OCI-LY1 (cell line): ENCODE measurements around the gene PTPRN2.

ENCODE experiments used
- H2AFZ ChIP-seq: fragments of 200-600 bp; sonication (generic), shearing (Covaris generic); 2 replicates; pipeline ENCODE4 v1.6.0; 2014; ENCODE audit warnings: antibody characterized with exemption, mild to moderate bottlenecking, low read length
- H3F3A ChIP-seq: fragments of 200-600 bp; sonication (generic), shearing (Covaris generic); 2 replicates; pipeline ENCODE4 v1.6.0; 2014; ENCODE audit warnings: mild to moderate bottlenecking, antibody characterized with exemption, low read length, moderate library complexity; ENCODE audit not compliant: insufficient read depth
- H3K27ac ChIP-seq: fragments of 200-600 bp; sonication (generic); 2 replicates; pipeline ENCODE4 v1.5.1; 2014; ENCODE audit warnings: low read length, mixed run types, mild to moderate bottlenecking, low read depth; ENCODE audit not compliant: poor library complexity, severe bottlenecking
- H3K27me3 ChIP-seq: fragments of 200-600 bp; sonication (generic); 2 replicates; pipeline ENCODE4 v1.6.0; 2014; ENCODE audit warnings: antibody characterized with exemption, mild to moderate bottlenecking, low read length, moderate library complexity; ENCODE audit not compliant: insufficient read depth
- H3K36me3 ChIP-seq: fragments of 200-600 bp; sonication (generic); 2 replicates; pipeline ENCODE4 v1.6.1; 2014; ENCODE audit warnings: mild to moderate bottlenecking, antibody characterized with exemption, low read length, moderate library complexity, mixed read lengths; ENCODE audit not compliant: insufficient read depth
- H3K4me1 ChIP-seq: fragments of 200-600 bp; sonication (generic); 2 replicates; pipeline ENCODE4 v1.5.1; 2014; ENCODE audit warnings: mild to moderate bottlenecking, low read length, moderate library complexity; ENCODE audit not compliant: insufficient read depth, severe bottlenecking
- H3K4me2 ChIP-seq: fragments of 200-600 bp; sonication (generic), shearing (Covaris generic); 2 replicates; pipeline ENCODE4 v1.6.1; 2014; ENCODE audit warnings: low read length
- H3K4me3 ChIP-seq: fragments of 200-600 bp; sonication (generic); 2 replicates; pipeline ENCODE4 v1.5.1; 2014; ENCODE audit warnings: low read length, low read depth, mild to moderate bottlenecking, mixed read lengths; ENCODE audit not compliant: poor library complexity, severe bottlenecking
- H3K79me2 ChIP-seq: fragments of 200-600 bp; shearing (Covaris generic); 2 replicates; pipeline ENCODE4 v1.6.1; 2016; ENCODE audit warnings: mixed run types, low read length, mixed read lengths; ENCODE audit not compliant: insufficient read depth
- H3K9ac ChIP-seq: fragments of 200-600 bp; sonication (generic), shearing (Covaris generic); 2 replicates; pipeline ENCODE4 v1.6.1; 2014; ENCODE audit warnings: mild to moderate bottlenecking, low read length, mixed read lengths
- H3K9me2 ChIP-seq: fragments of 200-600 bp; sonication (generic), shearing (Covaris generic); 2 replicates; pipeline ENCODE4 v1.6.1; 2014; ENCODE audit warnings: low read depth, mild to moderate bottlenecking, low read length, mixed read lengths
- H3K9me3 ChIP-seq: fragments of 200-600 bp; shearing (Covaris generic); 2 replicates; pipeline ENCODE4 v1.6.1; 2014; ENCODE audit warnings: low read length, mixed read lengths
- H4K20me1 ChIP-seq: fragments of 200-600 bp; sonication (generic), shearing (Covaris generic); 2 replicates; pipeline ENCODE4 v1.6.0; 2016; ENCODE audit warnings: mild to moderate bottlenecking, low read length; ENCODE audit not compliant: insufficient read depth
- EZH2 ChIP-seq: fragments of 200-600 bp; sonication (generic), shearing (Covaris generic); IDR thresholded peaks from 2 replicates; pipeline ENCODE4 v1.8.0; 2017; ENCODE audit warnings: borderline replicate concordance, mixed run types, mild to moderate bottlenecking, antibody characterized with exemption, low read length, moderate library complexity, mixed read lengths
- TF ChIP-seq, protein P1 (sequence below): fragments of 200-600 bp; sonication (generic), shearing (Covaris generic); IDR thresholded peaks from 2 replicates; pipeline ENCODE4 v1.5.1; 2017; ENCODE audit warnings: mild to moderate bottlenecking, antibody characterized with exemption, low read length, moderate library complexity, mixed read lengths

PTPRN2 gene

DNA sequence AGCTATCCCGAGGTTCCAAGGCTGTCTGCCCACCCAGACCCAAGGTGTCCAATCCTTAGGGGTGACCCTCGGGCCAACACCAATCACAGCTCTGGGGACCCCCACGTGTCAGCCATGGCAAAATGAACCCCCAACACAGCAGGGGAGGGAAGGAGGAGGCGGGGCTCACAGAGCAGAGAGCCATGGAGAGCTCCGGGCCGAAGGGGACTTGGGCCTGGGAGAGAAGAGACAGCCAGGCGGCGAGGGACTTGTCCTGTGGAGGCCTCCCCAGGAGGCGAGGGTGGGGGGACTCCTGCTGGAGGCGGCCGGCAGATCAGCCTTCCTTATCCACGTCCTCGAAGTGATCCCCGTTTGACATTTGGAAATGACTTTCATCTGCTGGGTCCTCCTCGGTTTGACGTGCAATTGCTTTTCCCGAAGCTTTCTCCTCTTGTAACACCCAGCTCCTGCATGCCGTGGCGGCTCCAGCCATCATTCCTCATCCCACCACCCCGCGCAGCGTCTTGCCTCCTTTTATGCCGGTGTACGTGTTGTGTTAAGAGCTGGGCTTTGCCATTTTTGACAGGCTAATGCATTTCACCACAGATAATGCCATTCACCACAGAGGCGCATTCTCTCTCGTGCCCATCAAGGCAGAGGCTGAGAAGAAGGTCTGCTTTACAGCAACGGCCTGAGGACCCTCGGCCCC, 913.5 kb downstream of the PTPRN2 start:
- TF ChIP-seq, protein P1, sequence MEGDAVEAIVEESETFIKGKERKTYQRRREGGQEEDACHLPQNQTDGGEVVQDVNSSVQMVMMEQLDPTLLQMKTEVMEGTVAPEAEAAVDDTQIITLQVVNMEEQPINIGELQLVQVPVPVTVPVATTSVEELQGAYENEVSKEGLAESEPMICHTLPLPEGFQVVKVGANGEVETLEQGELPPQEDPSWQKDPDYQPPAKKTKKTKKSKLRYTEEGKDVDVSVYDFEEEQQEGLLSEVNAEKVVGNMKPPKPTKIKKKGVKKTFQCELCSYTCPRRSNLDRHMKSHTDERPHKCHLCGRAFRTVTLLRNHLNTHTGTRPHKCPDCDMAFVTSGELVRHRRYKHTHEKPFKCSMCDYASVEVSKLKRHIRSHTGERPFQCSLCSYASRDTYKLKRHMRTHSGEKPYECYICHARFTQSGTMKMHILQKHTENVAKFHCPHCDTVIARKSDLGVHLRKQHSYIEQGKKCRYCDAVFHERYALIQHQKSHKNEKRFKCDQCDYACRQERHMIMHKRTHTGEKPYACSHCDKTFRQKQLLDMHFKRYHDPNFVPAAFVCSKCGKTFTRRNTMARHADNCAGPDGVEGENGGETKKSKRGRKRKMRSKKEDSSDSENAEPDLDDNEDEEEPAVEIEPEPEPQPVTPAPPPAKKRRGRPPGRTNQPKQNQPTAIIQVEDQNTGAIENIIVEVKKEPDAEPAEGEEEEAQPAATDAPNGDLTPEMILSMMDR, result no peak
- no peak for TF ChIP-seq EZH2
- no peaks in the 10 kb centered on the region; the same call in 1 of the 2 replicates for H3K27me3 ChIP-seq

DNA sequence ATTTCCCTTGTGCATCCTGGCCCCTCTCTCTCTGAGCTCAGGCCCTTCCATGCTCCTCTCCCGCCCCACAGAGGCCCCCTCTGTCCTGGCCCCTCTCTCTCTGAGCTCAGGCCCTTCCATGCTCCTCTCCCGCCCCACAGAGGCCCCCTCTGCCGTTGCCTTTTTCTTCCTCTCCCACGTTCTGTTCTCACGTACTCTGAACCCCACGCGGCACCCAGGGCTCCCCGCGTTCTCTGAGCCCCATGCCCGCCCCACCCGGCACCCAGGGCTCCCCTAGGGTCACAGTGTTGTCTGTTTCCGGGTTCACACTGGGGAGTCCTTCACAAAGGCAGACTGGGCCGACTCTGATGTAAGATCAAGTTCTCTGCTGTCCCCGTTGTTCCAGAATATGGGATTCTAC, 914.0 kb downstream of the PTPRN2 start:
- H3K4me1 ChIP-seq, result no peaks in the 10 kb centered on the region
- no peaks in the 10 kb centered on the region; the same call in 1 of the 2 replicates for H3K27me3 ChIP-seq
- H3K79me2 ChIP-seq, result no peaks in the 10 kb centered on the region
- no peaks in the 10 kb centered on the region for H3K9me2 ChIP-seq
- no peak for TF ChIP-seq EZH2
- TF ChIP-seq, protein P1, result no peak
- no peak overlapping the region for H2AFZ ChIP-seq
- H3K9ac ChIP-seq, result no peak overlapping the region
- H3K9me3 ChIP-seq, result no peaks in the 10 kb centered on the region
- H3K4me2 ChIP-seq, result no peak overlapping the region
- no peaks in the 10 kb centered on the region for H4K20me1 ChIP-seq
- H3K36me3 ChIP-seq, result no peaks in the 10 kb centered on the region
- no peaks in the 10 kb centered on the region for H3F3A ChIP-seq
- H3K4me3 ChIP-seq, result no peak overlapping the region
- no peak overlapping the region for H3K27ac ChIP-seq

More for the DNA sequence above, 913.5 kb downstream of the PTPRN2 start:
- Histone ChIP-seq H3K4me3 (no peak overlapping the region), H3K36me3 (no peaks in the 10 kb centered on the region), H3K27ac (no peak overlapping the region), H2AFZ (no peak overlapping the region), H3K79me2 (no peaks in the 10 kb centered on the region), H3K9me2 (no peaks in the 10 kb centered on the region), H3K9me3 (no peaks in the 10 kb centered on the region), H4K20me1 (no peaks in the 10 kb centered on the region), H3K4me2 (no peak overlapping the region), H3K9ac (no peak overlapping the region), H3K4me1 (no peaks in the 10 kb centered on the region), H3F3A (no peaks in the 10 kb centered on the region)

DNA sequence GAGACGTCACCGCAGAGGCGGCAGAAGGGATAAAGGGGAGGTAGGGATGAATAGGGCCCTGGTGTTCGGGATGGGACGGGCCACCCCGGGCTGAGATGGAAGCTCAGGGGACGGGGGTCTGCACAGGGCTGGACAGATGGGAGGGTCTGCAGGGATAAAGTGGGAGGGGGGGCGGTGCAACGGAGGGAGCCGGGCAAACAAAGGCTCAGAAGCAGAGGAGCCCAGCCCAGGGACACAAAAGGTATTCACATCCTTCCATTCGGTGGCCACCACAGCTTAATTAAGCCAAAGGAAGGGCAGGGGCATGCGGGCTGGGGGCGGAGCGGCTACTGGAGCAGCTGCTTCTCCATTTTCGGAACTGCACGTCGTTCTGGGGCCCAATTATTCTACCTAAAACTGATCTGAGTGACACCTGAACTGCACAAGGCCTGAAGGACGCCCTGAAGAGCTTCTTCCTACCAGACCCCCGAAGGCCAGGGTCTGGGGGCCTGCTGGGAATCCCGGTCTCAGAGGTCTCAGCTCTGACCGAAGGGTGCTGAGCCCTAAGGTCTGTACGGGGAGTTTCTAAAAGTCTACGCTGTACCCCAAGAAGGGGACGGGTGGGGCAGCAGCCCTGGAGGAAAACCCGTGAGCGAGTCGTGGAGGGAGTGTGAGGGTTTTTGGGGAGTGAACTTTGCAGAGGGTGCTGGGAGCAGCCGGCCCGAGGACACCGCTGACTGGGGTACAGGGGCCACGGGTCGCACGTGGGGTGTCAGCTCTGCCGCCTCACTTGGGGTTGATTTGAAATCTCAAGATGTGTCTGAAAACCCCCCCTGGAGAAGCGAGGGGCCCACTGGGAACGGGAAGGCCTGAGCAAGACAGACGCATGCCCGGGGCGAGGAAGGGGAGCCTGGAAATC, 916.0 kb downstream of the PTPRN2 start:
- no peaks in the 10 kb centered on the region for H4K20me1 ChIP-seq
- H3K79me2 ChIP-seq, result no peaks in the 10 kb centered on the region
- H3K9ac ChIP-seq, result no peak overlapping the region
- no peaks in the 10 kb centered on the region; the same call in 1 of the 2 replicates for H3K27me3 ChIP-seq
- no peaks in the 10 kb centered on the region for H3K9me2 ChIP-seq
- H3K27ac ChIP-seq, result no peak overlapping the region
- no peaks in the 10 kb centered on the region for H3F3A ChIP-seq
- H3K36me3 ChIP-seq, result no peaks in the 10 kb centered on the region
- H3K4me3 ChIP-seq, result no peak overlapping the region
- no peaks in the 10 kb centered on the region for H3K4me1 ChIP-seq
- H3K9me3 ChIP-seq, result no peaks in the 10 kb centered on the region
- H3K4me2 ChIP-seq, result no peak overlapping the region
- no peak overlapping the region for H2AFZ ChIP-seq
- TF ChIP-seq EZH2, result no peak
- TF ChIP-seq, protein P1, result no peak
